ENCODE results near the gene CD276.

Gene CD276

GRCh38 chr15:73748730-73749129 is 64.5 kb downstream of the CD276 start:
- DNase-seq = no peak

GRCh38 chr15:73749533-73749932 is 65.3 kb downstream of the CD276 start:
- DNase-seq = no peak

- DNase-seq = no peak
Measured at GRCh38 chr15:73749971-73750370, 65.8 kb downstream of the CD276 start.

GRCh38 chr15:73750438-73750837 is 66.3 kb downstream of the CD276 start:
- no peak for DNase-seq

GRCh38 chr15:73750951-73751350 is 66.8 kb downstream of the CD276 start:
- DNase-seq = no peak

GRCh38 chr15:73751511-73751898 is 67.3 kb downstream of the CD276 start:
- no peak for DNase-seq

- no peak for DNase-seq
Measured at GRCh38 chr15:73751899-73752805, 68.0 kb downstream of the CD276 start.

- no peak for DNase-seq
Measured at GRCh38 chr15:73752806-73753193, 68.6 kb downstream of the CD276 start.

- no peak for DNase-seq
Measured at GRCh38 chr15:73753250-73754130, 69.3 kb downstream of the CD276 start, which contains the start of gene INSYN1. Gene INSYN1, minus strand, starts transcription at chr15:73753351. Its CDS starts 2,221 bp downstream, at chr15:73751130.

GRCh38 chr15:73754461-73754860 is 70.3 kb downstream of the CD276 start:
- DNase-seq = no peak

GRCh38 chr15:73755481-73755880 is 71.3 kb downstream of the CD276 start:
- no peak for DNase-seq

- no peak for DNase-seq
Measured at GRCh38 chr15:73755946-73756345, 71.8 kb downstream of the CD276 start.

GRCh38 chr15:73756390-73756789 is 72.2 kb downstream of the CD276 start:
- DNase-seq = no peak

GRCh38 chr15:73756947-73757513 is 72.8 kb downstream of the CD276 start:
- DNase-seq = no peak

GRCh38 chr15:73757571-73757970 is 73.4 kb downstream of the CD276 start:
- DNase-seq = no peak

- DNase-seq = no peak
Measured at GRCh38 chr15:73758461-73758860, 74.3 kb downstream of the CD276 start.

- no peak for DNase-seq
Measured at GRCh38 chr15:73760330-73761329, 76.4 kb downstream of the CD276 start.

GRCh38 chr15:73763931-73764330 is 79.7 kb downstream of the CD276 start:
- no peak for DNase-seq

Data from stimulated activated CD4-positive, alpha-beta T cell treated with anti-CD3 and anti-CD28 coated beads, Interleukin-2, amount 100 ng/mL, for 48 hours (primary cell).